K562 (cell line): ENCODE measurements around the gene GABRR1.

Source experiments
- CHD7 ChIP-seq: fragments of 200-600 bp; sonication (generic); IDR thresholded peaks from one replicate; pipeline ENCODE4 v1.6.1; 2012; ENCODE audit warnings: mild to moderate bottlenecking, low read depth, low read length, inconsistent platforms
- CTCF ChIP-seq, 3 experiments: IDR thresholded peaks in 2 of 3; conservative IDR thresholded peaks in 1 of 3; 2 replicates each; pipeline ENCODE4 v1.5.1; 2011 to 2012; ENCODE audit warnings: low read length in 3 of 3, mild to moderate bottlenecking in 3 of 3, control low read depth in 2 of 3, improper control_type of control experiment in 1 of 3, inconsistent platforms in 1 of 3, low read depth in 1 of 3, mixed read lengths in 1 of 3, moderate library complexity in 1 of 3; ENCODE audit not compliant: insufficient read depth in 2 of 3
- DNMT1 ChIP-seq: fragments of 450-650 bp; IDR thresholded peaks from 2 replicates; pipeline ENCODE4 v1.6.1; 2016; ENCODE audit warnings: antibody characterized with exemption, mild to moderate bottlenecking
- EZH2 ChIP-seq: IDR thresholded peaks from 2 replicates; pipeline ENCODE4 v1.6.1; 2012; ENCODE audit warnings: low read depth, mild to moderate bottlenecking, inconsistent platforms, low read length, borderline replicate concordance
- HMG20A ChIP-seq: fragments of 450-650 bp; formaldehyde crosslinking; conservative IDR thresholded peaks from 2 replicates; pipeline ENCODE4 v1.4.0; 2020; ENCODE audit warnings: mild to moderate bottlenecking, mixed read lengths
- MAX ChIP-seq: sonication (generic); formaldehyde crosslinking; IDR thresholded peaks from 2 replicates; pipeline ENCODE4 v1.9.0; 2022; ENCODE audit warnings: mild to moderate bottlenecking, missing genetic modification reagents
- RAD21 ChIP-seq, 2 experiments: fragments of 250-450 bp in 1 of 2; fragments of 450-650 bp in 1 of 2; sonication (Bioruptor Pico) in 1 of 2; formaldehyde crosslinking in 1 of 2; IDR thresholded peaks in 1 of 2; conservative IDR thresholded peaks in 1 of 2; 2 replicates each; pipeline versions ENCODE4 v1.4.0 to v1.8.0; 2020 to 2022; ENCODE audit warnings: mild to moderate bottlenecking in 2 of 2, moderate library complexity in 1 of 2
- SRSF1 ChIP-seq: fragments of 200-400 bp; formaldehyde crosslinking; IDR thresholded peaks from 2 replicates; pipeline ENCODE4 v1.6.1; 2017; ENCODE audit warnings: mild to moderate bottlenecking, low read depth, low read length, moderate library complexity
- YBX1 ChIP-seq: fragments of 450-650 bp; IDR thresholded peaks from 2 replicates; pipeline ENCODE4 v1.7.1; 2016; ENCODE audit warnings: mild to moderate bottlenecking
- ZBTB43 ChIP-seq: sonication (generic); formaldehyde crosslinking; IDR thresholded peaks from 2 replicates; pipeline ENCODE4 v1.8.0; 2023; ENCODE audit warnings: mild to moderate bottlenecking, missing genetic modification reagents
- ZNF143 ChIP-seq: sonication (generic); formaldehyde crosslinking; IDR thresholded peaks from 2 replicates; pipeline ENCODE4 v1.9.0; 2022; ENCODE audit warnings: mild to moderate bottlenecking, missing genetic modification reagents
- ZNF212 ChIP-seq: fragments of 450-650 bp; formaldehyde crosslinking; IDR thresholded peaks from 2 replicates; pipeline ENCODE4 v1.4.0; 2020; ENCODE audit warnings: mild to moderate bottlenecking
- ZNF23 ChIP-seq: fragments of 250-450 bp; sonication (Bioruptor Pico); IDR thresholded peaks from 2 replicates; pipeline ENCODE4 v1.4.0; 2020; ENCODE audit warnings: mild to moderate bottlenecking
- ZNF398 ChIP-seq: fragments of 250-450 bp; sonication (Bioruptor Pico); IDR thresholded peaks from 2 replicates; pipeline ENCODE4 v1.8.0; 2021; ENCODE audit warnings: moderate library complexity, mild to moderate bottlenecking, inconsistent platforms

- TF ChIP-seq ZNF23 (CRISPR knock-in tag) = no peak
- TF ChIP-seq CTCF (IDR thresholded peaks at IDR 0.05 in 2 of 3, conservative IDR thresholded peaks at IDR 0.05 in 1 of 3; ENCODE audit: insufficient read depth in 2 of 3, low read depth in 1 of 3, low read length in 3 of 3) = no peak
- TF ChIP-seq ZNF143 (CRISPR knock-in tag) = no peak
- no peak for TF ChIP-seq SRSF1
- TF ChIP-seq YBX1 = no peak
- no peak for TF ChIP-seq RAD21 (CRISPR knock-in tag; conservative IDR thresholded peaks at IDR 0.05 in 1 of 2, IDR thresholded peaks at IDR 0.05 in 1 of 2)
- TF ChIP-seq HMG20A (CRISPR knock-in tag) = no peak
- TF ChIP-seq ZNF212 (CRISPR knock-in tag) = no peak
- TF ChIP-seq MAX = no peak
- no peak for TF ChIP-seq ZBTB43 (CRISPR knock-in tag)
- TF ChIP-seq EZH2 = no peak
- TF ChIP-seq ZNF398 (CRISPR knock-in tag) = no peak
- TF ChIP-seq DNMT1 = no peak
- no peak for TF ChIP-seq CHD7
Observed at GRCh38 chr6:89186762-89187161, 30.4 kb downstream of the GABRR1 start.
